Upper lobe of right lung (tissue), 1 donor: ENCODE results near the gene ECI2. TPM values are rescaled to one million over a fixed set of nuclear protein-coding genes. Genes with fewer than 3 reads are reported as not detected.

Experiments used
- ATAC-seq: fragments of 200-7000 bp; cut with Tn5 transposase; one replicate; pipeline ENCODE4 v1.9.1; 2020; ENCODE audit warnings: mild to moderate bottlenecking, moderate library complexity
- DNase-seq: peaks from one replicate; pipeline ENCODE4 v3.0.0-alpha.2; 2020
- H3K27ac ChIP-seq: fragments of 200-600 bp; one replicate; pipeline ENCODE4 v1.8.0; 2022
- H3K27me3 ChIP-seq: fragments of 200-600 bp; one replicate; pipeline ENCODE4 v1.8.0; 2022; ENCODE audit warnings: mild to moderate bottlenecking
- H3K36me3 ChIP-seq: fragments of 200-600 bp; one replicate; pipeline ENCODE4 v1.8.0; 2022
- H3K4me1 ChIP-seq: fragments of 200-600 bp; one replicate; pipeline ENCODE4 v1.8.0; 2022
- H3K4me3 ChIP-seq: fragments of 200-600 bp; one replicate; pipeline ENCODE4 v1.8.0; 2022; ENCODE audit warnings: mild to moderate bottlenecking
- H3K9me3 ChIP-seq: fragments of 200-600 bp; one replicate; pipeline ENCODE4 v1.8.0; 2022
- CTCF ChIP-seq: fragments of 200-600 bp; IDR thresholded peaks from one replicate; pipeline ENCODE4 v1.8.0; 2022; ENCODE audit warnings: antibody characterized with exemption
- intact Hi-C: fragments of 100-400 bp; cut with DNase I; formaldehyde crosslinking; loops from one replicate; pipeline ENCODE4 v1.11.0; 2022
- total RNA-seq: library from RNA; stranded (reverse); fragmentation: NEBNext Ultra II Directional; extraction: Animal tissue kit (Norgen Biotek cat#: 25700); gene quantifications from one replicate; pipeline ENCODE4 v1.2.1, GENCODE V29; 2021
- donor health status: DM: no; HTN: yes; CAD: no; lungs with severe emphysema.

Gene ECI2
- total RNA-seq, 1 donor from 2014 or later: 33.9 TPM

GRCh38 chr6:4136354-4136831 is 1.0 kb upstream of the ECI2 start:
- intact Hi-C loops: no loop called here
- H3K4me1 ChIP-seq: peaks cover 7% of the 10 kb centered on the region

GRCh38 chr6:4135665-4136353 is 434 bp upstream of the ECI2 start:
- Histone ChIP-seq H3K36me3 (peaks cover 10% of the 10 kb centered on the region), H3K4me1 (peaks cover 7% of the 10 kb centered on the region), H3K27me3 (no peaks in the 10 kb centered on the region), H3K9me3 (no peaks in the 10 kb centered on the region), H3K4me3 (peak overlapping the region; percentile 54), H3K27ac (peak overlapping the region; percentile 61)
- ATAC-seq: peak; percentile 97
- TF ChIP-seq CTCF: no peak
- DNase-seq: peak; percentile 98
- intact Hi-C loops: no loop called here

More at GRCh38 chr6:4136354-4136831, 1.0 kb upstream of the ECI2 start:
- TF ChIP-seq CTCF: no peak
- Histone ChIP-seq H3K4me3 (peak overlapping the region; percentile 54), H3K27ac (peak overlapping the region; percentile 61), H3K36me3 (peaks cover 5% of the 10 kb centered on the region), H3K9me3 (no peaks in the 10 kb centered on the region), H3K27me3 (no peaks in the 10 kb centered on the region)
- no peak for DNase-seq
- ATAC-seq: no peak

GRCh38 chr6:4133941-4134838 is 1.2 kb downstream of the ECI2 start:
- H3K4me1 ChIP-seq: peaks cover 7% of the 10 kb centered on the region
- no peaks in the 10 kb centered on the region for H3K9me3 ChIP-seq
- DNase-seq: no peak
- ATAC-seq: no peak
- intact Hi-C loops: no loop called here
- H3K36me3 ChIP-seq: peaks cover 26% of the 10 kb centered on the region
- peak overlapping the region; percentile 82 for H3K27ac ChIP-seq
- no peaks in the 10 kb centered on the region for H3K27me3 ChIP-seq
- H3K4me3 ChIP-seq: peak overlapping the region; percentile 54
- no peak for TF ChIP-seq CTCF

GRCh38 chr6:4130357-4130987 is 4.9 kb downstream of the ECI2 start:
- Histone ChIP-seq H3K4me1 (no peaks in the 10 kb centered on the region), H3K36me3 (peaks cover 61% of the 10 kb centered on the region), H3K4me3 (no peak overlapping the region), H3K27me3 (no peaks in the 10 kb centered on the region), H3K27ac (no peak overlapping the region), H3K9me3 (no peaks in the 10 kb centered on the region)
- no peak for TF ChIP-seq CTCF
- ATAC-seq (no peak), DNase-seq (peak; percentile 71)
- intact Hi-C loops: no loop called here

GRCh38 chr6:4129446-4129845 is 5.9 kb downstream of the ECI2 start:
- DNase-seq (no peak), ATAC-seq (no peak)
- H3K36me3 ChIP-seq: peaks cover 72% of the 10 kb centered on the region
- H3K9me3 ChIP-seq: no peaks in the 10 kb centered on the region
- H3K4me3 ChIP-seq: no peak overlapping the region
- no peaks in the 10 kb centered on the region for H3K27me3 ChIP-seq
- no peak overlapping the region for H3K27ac ChIP-seq
- no peaks in the 10 kb centered on the region for H3K4me1 ChIP-seq
- no peak for TF ChIP-seq CTCF
- intact Hi-C loops: no loop called here
